HG03520 (cell line): ENCODE measurements around the gene JAK1.

ENCODE experiments used
- ATAC-seq: cut with Tn5 transposase; IDR thresholded peaks from one replicate; pipeline ENCODE4 v1.9.1; 2021; ENCODE audit warnings: mild to moderate bottlenecking, moderate library complexity; ENCODE audit not compliant: unreplicated experiment

JAK1 gene

GRCh38 chr1:64894438-64895196 is 71.7 kb downstream of the JAK1 start:
- no peak for ATAC-seq

DNA sequence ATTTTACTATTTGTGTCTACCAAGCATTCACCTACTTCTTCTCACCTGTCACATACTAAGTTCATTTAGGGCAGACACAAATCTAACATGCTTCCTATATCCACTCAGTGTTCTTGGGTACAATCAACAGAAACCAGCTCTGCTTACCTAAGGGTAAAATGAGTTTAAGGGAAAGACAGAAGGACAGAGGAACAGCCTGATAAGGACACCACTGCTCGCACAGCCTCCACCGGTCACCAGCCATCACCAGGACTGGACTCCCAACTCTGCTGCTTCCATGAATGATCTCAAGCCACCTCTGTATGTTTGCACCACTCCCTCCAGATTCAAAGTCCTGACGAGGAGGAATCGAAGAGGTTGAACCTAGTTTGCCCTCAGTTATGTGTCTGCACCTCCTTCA is 72.4 kb downstream of the JAK1 start:
- no peak for ATAC-seq

GRCh38 chr1:64892576-64893573 is 73.5 kb downstream of the JAK1 start:
- no peak for ATAC-seq

DNA sequence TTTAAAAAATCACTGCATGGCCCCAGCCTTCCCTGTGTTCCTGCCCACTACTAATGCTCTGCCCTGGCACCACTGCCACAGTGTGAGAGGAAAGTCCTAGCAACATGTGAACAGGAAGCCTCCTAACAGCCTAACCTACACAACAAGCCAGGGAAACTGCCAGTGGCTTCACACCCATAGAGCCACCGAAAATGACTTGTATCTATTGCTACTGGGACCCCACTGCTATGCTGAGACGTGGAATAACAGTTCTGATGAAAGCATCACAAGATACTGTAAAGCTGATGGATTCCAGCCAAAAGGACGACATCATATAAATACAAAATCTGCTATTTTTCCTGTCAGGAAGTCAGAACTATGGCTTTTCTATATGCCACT is 74.9 kb downstream of the JAK1 start:
- ATAC-seq: no peak

DNA sequence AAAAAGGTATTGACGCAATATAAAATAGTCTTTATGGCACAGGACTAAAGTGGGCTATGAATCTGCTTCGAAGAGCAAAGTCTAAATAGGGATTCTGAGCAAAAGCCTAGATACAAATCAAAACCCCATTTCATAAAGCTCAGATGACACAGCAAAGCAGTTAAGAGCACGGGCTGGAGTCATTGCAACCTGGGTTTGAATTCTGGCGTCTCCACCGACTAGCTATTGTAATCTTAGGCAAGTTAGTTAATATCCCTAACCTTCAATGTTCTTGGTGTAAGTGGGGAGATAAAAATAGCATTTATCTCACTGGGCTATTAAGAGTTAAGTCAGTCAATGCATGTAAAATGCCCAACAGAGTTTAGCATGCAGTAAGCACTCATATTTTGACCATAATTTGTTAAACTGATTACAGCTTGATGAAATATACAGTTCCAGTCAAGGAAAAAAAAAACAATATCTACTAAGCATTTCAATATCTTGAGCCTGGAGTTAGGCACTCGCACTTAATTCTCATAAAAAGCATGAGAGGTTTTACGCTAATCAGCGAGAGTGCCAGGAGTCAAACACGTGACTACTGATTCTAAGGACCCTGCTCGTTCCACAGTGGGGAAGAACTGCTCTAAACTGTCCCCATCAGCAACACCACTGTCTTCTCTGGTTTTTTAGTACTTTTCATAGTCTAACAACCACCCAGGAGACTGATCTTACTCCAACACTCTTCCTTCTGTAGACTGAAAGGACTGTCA is 75.5 kb downstream of the JAK1 start:
- no peak for ATAC-seq

GRCh38 chr1:64887689-64888217 is 78.6 kb downstream of the JAK1 start:
- no peak for ATAC-seq

GRCh38 chr1:64886877-64887276 is 79.5 kb downstream of the JAK1 start:
- no peak for ATAC-seq

GRCh38 chr1:64885648-64886047 is 80.7 kb downstream of the JAK1 start:
- ATAC-seq: no peak

DNA sequence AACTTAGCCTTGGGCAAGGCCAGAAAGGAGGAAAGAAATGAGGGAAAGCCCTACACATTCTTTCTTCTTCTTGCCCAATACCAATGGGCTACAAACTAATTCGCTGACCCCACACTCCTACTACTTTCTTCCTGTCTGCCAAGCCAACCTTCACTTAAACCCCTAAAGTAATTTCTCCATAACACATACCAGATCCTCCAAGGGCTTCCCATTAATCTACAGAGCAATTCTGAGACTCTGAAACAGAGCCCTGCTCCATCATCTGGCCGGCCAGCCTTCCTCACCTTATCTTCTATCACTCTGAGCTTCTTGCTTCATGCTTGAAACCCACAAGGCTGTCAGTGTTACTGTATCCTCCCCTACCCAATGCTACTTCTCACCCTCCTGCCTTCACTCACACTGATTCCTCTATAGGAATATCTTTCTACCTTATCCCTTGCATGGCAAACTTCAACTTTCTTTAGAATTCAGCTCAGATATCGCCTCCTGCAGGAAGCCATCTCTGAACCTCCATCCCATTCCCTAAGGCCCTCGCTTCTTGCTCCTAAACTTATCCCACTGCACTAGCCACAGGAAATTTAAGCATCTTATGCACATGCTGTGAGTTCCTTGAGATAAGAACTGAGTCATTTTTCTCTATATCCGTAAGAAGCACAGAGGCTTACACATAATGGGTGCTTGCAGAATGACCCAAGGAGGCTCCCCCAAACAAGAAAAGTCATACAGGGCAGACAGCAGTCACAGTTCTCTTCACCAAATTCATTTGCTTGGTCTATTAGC is 81.9 kb downstream of the JAK1 start:
- no peak for ATAC-seq

DNA sequence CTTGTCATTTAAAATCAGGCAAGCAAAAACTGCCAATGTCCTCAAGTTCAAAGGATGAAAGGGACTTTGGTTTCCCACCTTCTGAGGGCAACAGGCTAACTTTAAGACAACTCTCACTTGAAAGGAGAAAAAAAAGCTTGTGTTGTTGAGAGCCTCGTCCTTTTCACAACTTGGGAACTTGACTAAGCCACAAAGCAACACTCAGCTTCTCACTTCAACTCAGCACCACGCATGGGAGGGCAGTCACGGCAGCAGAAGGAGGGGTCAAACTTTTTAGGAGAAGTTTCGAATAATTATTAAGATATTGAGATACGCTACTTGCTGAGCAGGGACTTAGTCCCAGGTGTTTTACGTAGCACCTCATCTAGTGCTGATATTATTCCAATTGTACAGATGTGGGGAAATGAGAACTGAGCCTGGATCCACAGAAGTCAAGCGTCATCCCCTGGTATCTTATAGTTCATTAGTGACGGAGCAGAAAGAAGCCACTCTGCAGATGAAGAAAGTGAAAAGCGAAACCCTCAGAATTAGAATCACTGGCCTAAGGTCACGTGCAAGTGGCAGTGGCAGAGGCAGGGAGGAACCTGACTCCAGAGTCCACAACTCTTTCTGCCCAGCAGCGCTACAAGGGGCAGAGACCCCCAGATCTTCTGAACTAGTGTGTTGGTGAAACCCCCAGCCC is 83.6 kb downstream of the JAK1 start:
- peak; percentile 73 for ATAC-seq

- ATAC-seq: no peak
These were observed 85.1 kb downstream of the JAK1 start for GRCh38 chr1:64881281-64881680.

DNA sequence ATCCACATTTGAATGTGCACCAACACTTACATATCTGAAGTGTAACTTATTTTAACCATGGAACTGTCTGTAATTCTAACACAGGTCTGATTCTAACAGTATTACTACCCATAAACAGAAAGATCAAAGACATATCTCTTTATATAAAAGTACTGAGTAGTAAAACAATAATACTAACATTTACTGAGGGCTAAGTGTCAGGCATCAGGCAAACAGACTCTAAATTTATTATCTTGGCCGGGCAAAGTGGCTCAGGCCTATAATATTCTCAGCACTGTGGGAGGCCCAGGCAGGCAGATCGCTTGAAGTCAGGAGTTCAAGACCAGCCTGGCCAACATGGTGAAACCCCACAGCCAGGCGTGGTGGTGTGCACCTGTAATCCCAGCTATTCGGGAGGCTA is 85.9 kb downstream of the JAK1 start:
- no peak for ATAC-seq

DNA sequence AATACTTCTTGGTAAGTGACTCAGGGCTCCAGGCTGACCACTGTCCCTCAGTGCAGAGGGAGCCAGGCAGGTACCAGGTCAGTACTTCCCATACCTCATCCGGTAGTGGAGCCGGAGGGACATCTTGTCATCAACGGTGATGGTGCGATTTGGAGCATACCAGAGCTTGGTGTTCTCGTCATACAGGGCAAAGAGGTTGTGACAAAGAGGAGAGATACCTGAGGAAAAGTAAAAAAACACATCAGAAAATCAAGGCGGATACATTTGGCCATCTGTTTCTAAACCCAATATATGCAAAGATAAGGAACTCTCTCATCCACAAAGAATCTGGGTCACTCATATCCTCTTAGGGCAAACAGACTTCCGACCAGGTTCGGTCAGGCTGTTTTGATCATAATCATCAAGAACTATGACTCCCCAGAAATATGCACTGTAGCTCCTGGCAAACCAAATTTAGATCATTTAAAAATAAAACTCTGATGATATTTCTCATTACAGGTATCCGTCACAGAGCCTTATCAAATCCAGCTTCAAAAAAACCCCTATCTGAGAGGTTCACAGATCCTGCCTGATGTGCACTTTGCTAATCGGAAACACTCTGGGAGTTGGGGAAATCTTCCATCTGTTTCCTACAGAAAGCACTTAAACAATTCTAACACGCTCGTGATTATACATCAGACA is 87.3 kb downstream of the JAK1 start:
- no peak for ATAC-seq

GRCh38 chr1:64878090-64878489 is 88.3 kb downstream of the JAK1 start:
- ATAC-seq: no peak

DNA sequence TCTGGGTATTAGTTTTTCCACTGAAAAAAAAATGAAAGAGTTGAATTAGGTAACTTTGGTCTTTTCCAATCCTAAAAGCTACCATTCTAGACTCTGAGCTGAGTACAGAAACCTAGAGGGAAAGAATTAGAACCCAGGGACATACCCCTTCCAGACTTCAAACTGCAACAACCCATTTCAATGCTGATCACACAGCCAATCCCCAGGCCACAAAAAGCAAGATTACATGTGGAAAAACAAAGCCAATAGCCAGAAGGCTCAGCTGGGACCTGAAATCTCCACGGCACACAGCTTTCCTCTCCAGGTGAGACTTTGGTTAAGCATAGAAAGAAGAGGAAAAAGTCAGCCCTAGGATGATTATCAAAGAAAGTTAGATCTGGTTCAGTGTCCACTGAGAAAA is 88.8 kb downstream of the JAK1 start:
- ATAC-seq: no peak

DNA sequence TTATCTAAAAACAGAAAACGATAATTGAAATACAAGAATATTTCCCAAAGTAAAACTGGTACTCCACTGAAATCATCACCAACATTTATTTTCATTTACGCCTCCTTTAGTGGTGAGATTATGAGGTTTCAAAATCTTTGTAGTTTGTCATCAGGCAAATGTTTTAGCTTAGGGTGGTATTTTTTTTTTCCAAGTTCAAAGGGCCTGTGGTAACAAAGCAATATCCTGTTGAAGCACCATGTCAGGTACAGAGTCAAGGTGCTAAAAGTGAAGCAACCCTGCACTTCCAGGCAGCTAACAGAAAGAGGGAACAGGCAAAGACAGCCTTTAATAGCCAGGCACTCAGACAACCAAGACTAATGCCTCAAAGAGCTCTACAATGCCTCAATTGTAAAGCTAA is 89.2 kb downstream of the JAK1 start:
- no peak for ATAC-seq

- no peak for ATAC-seq
These were observed 90.7 kb downstream of the JAK1 start for GRCh38 chr1:64875606-64876005.

DNA sequence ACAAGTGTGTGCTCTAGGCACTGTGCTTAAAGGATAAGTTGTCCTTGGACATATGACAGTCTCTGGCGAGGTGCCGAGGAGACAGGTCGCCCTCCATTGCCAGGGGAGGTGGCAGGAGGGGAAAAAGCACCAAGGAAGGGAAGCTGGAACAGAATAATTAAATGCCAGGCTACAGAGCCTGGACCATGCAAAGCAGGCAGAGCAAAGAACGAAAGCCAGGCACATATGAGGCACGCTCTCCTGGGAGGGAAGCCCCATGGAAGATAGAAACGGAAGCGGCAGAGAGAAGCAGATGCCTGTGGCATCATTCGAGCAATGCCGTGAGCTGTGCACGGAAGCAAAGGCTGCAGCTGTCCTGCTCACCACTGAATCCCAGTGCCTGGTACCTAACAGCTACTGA is 91.2 kb downstream of the JAK1 start:
- no peak for ATAC-seq

DNA sequence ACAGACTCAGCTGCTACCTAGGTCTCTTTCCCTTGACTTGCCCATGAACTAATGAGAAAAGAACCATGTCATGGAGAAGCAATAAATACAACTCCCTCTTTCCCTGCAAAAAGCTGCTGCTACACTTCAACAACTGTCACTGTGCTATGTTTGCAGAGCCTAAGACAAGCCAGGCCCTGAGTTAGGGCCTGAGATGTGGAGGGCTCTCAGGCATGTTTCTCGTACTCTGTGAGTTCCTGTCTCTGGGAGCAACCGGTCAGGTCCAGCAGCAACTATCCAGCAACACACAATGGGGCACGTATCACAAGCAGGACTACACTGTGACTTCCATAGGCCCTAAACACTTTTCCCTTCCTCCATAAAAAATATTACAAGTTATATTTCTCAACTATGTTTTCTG is 91.7 kb downstream of the JAK1 start:
- ATAC-seq: no peak
